ENCODE data around the gene C12orf76. TPM values are rescaled to one million over a fixed set of nuclear protein-coding genes. Genes with fewer than 3 reads are reported as not detected.
A peak's percentile ranks its signal among the peaks of the same experiment; 100 is the strongest.

The C12orf76 gene
- total and polyA plus RNA-seq, 9 of the 15 experiments (the other 6 are each of a cell fraction or from before 2014, with no cell fraction given): 6.3 to 38.6 (median 12.3) TPM

DNA sequence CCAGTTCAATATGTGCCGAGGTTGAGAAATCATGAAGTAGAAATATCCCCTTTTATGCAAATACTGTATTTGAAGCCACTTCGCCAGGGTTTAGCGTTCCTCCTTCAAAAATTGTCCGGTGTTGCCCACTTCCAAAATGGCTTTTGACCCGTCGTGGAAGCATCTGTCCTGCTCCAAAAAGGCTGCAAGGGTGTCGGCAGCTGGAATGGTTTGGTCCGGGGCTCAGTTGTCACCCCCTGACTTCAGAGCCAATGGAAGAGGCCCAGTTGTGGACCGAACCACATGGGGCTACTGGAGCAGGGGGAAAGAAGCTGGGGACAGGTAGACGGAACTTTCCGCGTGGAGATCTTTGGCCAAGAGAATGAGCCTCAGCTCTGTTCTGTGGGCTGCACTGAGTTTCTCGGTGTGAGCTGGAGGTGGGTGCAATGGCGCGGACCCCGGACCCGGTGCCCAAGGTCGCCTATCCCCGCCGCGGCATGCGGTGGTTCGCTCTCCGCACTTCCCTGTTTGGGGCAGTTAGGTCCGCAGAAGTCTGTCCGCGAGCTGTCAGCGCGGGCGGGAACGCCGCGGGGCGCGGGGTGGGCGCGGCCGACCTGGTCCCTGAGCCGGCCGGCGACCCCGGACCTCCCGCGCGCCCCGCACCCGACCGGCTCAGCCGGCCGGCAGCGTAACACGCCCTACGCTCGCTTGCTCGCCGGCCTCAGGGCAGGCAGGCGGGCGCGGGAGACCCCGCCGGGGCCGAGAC is 49.2 kb downstream of the C12orf76 start, which contains the start of gene ANKRD13A (continued):
- TF ChIP-seq FOXK1 (CRISPR knock-in tag; IDR thresholded peaks at IDR 0.05; ENCODE audit: borderline replicate concordance): peak; percentile 84; the same call in 1 of the 2 replicates
- peak; percentile 65 for TF ChIP-seq ARID1B (IDR thresholded peaks at IDR 0.05)
- peak; percentile 84 for TF ChIP-seq MAFF (IDR thresholded peaks at IDR 0.05; ENCODE audit: low read length)
- no peak for TF ChIP-seq DDX20 (tag; IDR thresholded peaks at IDR 0.05; ENCODE audit: low read depth)
- no peak for TF ChIP-seq SNRNP70 (optimal IDR thresholded peaks at IDR 0.05; ENCODE audit: low read depth, low read length)
- no peak for TF ChIP-seq CHD4 (IDR thresholded peaks at IDR 0.05; ENCODE audit: insufficient read depth, insufficient replicate concordance, low read depth, low read length, poor library complexity, severe bottlenecking)
- peak; percentile 0 to 19; a peak in 1 of 4 replicates for TF ChIP-seq RCOR1 (IDR thresholded peaks at IDR 0.05; ENCODE audit: borderline replicate concordance in 1 of 2, low read depth in 2 of 2, low read length in 2 of 2)
- 0 out of 2 replicates have a peak, but pooled peaks have one; percentile 27 for TF ChIP-seq NFE2 (IDR thresholded peaks at IDR 0.05; ENCODE audit: low read depth)
- TF ChIP-seq TARDBP (IDR thresholded peaks at IDR 0.05): no peak
- TF ChIP-seq ZNF274 (IDR thresholded peaks at IDR 0.05; ENCODE audit: borderline replicate concordance, low read depth, low read length): no peak
- TF ChIP-seq MYC (IDR thresholded peaks at IDR 0.05; ENCODE audit: low read depth, low read length): peak; percentile 39
- TF ChIP-seq MYC (CRISPR knock-in tag; IDR thresholded peaks at IDR 0.05; ENCODE audit: borderline replicate concordance, low read depth): no peak
- TF ChIP-seq BCOR (IDR thresholded peaks at IDR 0.05): peak; percentile 63
- no peak for TF ChIP-seq RAD21 (CRISPR knock-in tag; conservative IDR thresholded peaks at IDR 0.05 in 1 of 2, IDR thresholded peaks at IDR 0.05 in 1 of 2)
- TF ChIP-seq ZC3H8 (IDR thresholded peaks at IDR 0.05): no peak
- TF ChIP-seq CTCFL (IDR thresholded peaks at IDR 0.05; ENCODE audit: borderline replicate concordance, insufficient read depth, low read depth, low read length, poor library complexity, severe bottlenecking): no peak
- TF ChIP-seq NCOA6 (IDR thresholded peaks at IDR 0.05): no peak
- peak; percentile 83 for TF ChIP-seq PKNOX1 (IDR thresholded peaks at IDR 0.05)
- no peak for TF ChIP-seq ZSCAN29 (IDR thresholded peaks at IDR 0.05)
- no peak for TF ChIP-seq HNRNPH1 (optimal IDR thresholded peaks at IDR 0.05; ENCODE audit: low read depth, low read length)
- TF ChIP-seq, protein P1, sequence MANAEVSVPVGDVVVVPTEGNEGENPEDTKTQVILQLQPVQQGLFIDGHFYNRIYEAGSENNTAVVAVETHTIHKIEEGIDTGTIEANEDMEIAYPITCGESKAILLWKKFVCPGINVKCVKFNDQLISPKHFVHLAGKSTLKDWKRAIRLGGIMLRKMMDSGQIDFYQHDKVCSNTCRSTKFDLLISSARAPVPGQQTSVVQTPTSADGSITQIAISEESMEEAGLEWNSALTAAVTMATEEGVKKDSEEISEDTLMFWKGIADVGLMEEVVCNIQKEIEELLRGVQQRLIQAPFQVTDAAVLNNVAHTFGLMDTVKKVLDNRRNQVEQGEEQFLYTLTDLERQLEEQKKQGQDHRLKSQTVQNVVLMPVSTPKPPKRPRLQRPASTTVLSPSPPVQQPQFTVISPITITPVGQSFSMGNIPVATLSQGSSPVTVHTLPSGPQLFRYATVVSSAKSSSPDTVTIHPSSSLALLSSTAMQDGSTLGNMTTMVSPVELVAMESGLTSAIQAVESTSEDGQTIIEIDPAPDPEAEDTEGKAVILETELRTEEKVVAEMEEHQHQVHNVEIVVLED (CRISPR knock-in tag; IDR thresholded peaks at IDR 0.05): peak; percentile 26; the same call in 1 of the 2 replicates
- TF ChIP-seq NBN (IDR thresholded peaks at IDR 0.05; ENCODE audit: low read depth): no peak; the same call in none of the 2 replicates

Data from K562 (cell line).